K562 (cell line): ENCODE results near the gene TMEM222. TPM values are rescaled to one million over a fixed set of nuclear protein-coding genes. Genes with fewer than 3 reads are reported as not detected.
A peak's percentile ranks its signal among the peaks of the same experiment; 100 is the strongest.

Experiments
- ATAC-seq: fragments of 200-7000 bp; cut with Tn5 transposase; 3 replicates; pipeline ENCODE4 v1.9.1; 2020; ENCODE audit warnings: moderate library complexity
- BruUV-seq: library from RNA; stranded (reverse); fragments of 400-500 nt; replicated peaks from 2 replicates; lab custom pipeline; 2021; lab: Mats Ljungman, UMichigan
- CTCF ChIA-PET: fragments of 300-600 bp; formaldehyde crosslinking; extraction: SDS; loops from one replicate; lab custom pipeline; 2021; ENCODE audit warnings: low intra/inter-chr PET ratio; lab: Yijun Ruan, JAX
- POLR2A ChIA-PET: fragments of 300-600, 350-650 bp; sonication (Branson Sonifier 250); formaldehyde crosslinking; extraction: SDS; loops from one replicate; lab custom pipeline; 2021; ENCODE audit warnings: antibody characterized with exemption, inconsistent platforms; lab: Yijun Ruan, JAX
- DNase-seq, 4 experiments: peaks; one replicate each; pipeline versions ENCODE4 v3.0.0 to v3.0.0-alpha.2; 2011 to 2018; ENCODE audit warnings: low spot score in 3 of 4, mixed read lengths in 3 of 4; ENCODE audit errors: extremely low read depth in 1 of 4
- FAIRE-seq: peaks from 2 replicates; lab custom pipeline; 2011; peaks lifted over from hg19 to GRCh38; lab: Jason Lieb, UNC
- H2AFZ ChIP-seq: 2 replicates; pipeline ENCODE4 v1.6.0; 2011; ENCODE audit warnings: low read depth, low read length, control low read depth, inconsistent platforms
- H3K27ac ChIP-seq: fragments of 200-600 bp; 3 replicates; pipeline ENCODE4 v1.8.0; 2011; ENCODE audit warnings: low read depth, mild to moderate bottlenecking, control low read depth, inconsistent platforms, low read length, moderate library complexity, mixed read lengths; ENCODE audit errors: extremely low read depth
- H3K27me3 ChIP-seq, 2 experiments: fragments of 300-600 bp in 1 of 2; 2 replicates in 1 of 2; 3 replicates in 1 of 2; pipeline versions ENCODE4 v1.6.0 to v1.8.0; 2011; ENCODE audit warnings: inconsistent platforms in 2 of 2, low read length in 2 of 2, mild to moderate bottlenecking in 1 of 2, mixed read lengths in 1 of 2, moderate library complexity in 1 of 2; ENCODE audit not compliant: control insufficient read depth in 2 of 2, insufficient read depth in 2 of 2
- H3K36me3 ChIP-seq: fragments of 300-600 bp; 3 replicates; pipeline ENCODE4 v1.8.0; 2011; ENCODE audit warnings: mild to moderate bottlenecking, low read length, inconsistent platforms; ENCODE audit not compliant: control insufficient read depth, insufficient read depth
- H3K4me1 ChIP-seq, 2 experiments: fragments of 200-600 bp in 1 of 2; replicated peaks in 1 of 2; 2 replicates in 1 of 2; 3 replicates in 1 of 2; pipeline versions ENCODE4 v1.5.1 to v1.8.0; 2011; ENCODE audit warnings: inconsistent platforms in 2 of 2, low read length in 2 of 2, mild to moderate bottlenecking in 1 of 2, mixed read lengths in 1 of 2, moderate library complexity in 1 of 2; ENCODE audit not compliant: control insufficient read depth in 2 of 2, insufficient read depth in 2 of 2
- H3K4me2 ChIP-seq: 2 replicates; pipeline ENCODE4 v1.6.1; 2011; ENCODE audit warnings: low read length, control low read depth, inconsistent platforms, mixed read lengths; ENCODE audit not compliant: insufficient read depth
- H3K4me3 ChIP-seq: fragments of 200-600 bp; sonication (generic), shearing (Covaris generic); 2 replicates; pipeline ENCODE4 v1.5.1; 2016; ENCODE audit warnings: control low read depth, inconsistent platforms
- H3K79me2 ChIP-seq: fragments of 200-600 bp; 3 replicates; pipeline ENCODE4 v1.8.0; 2011; ENCODE audit warnings: low read length, inconsistent platforms; ENCODE audit not compliant: control insufficient read depth, insufficient read depth
- H3K9ac ChIP-seq, 2 experiments: 2 replicates each; pipeline versions ENCODE4 v1.6.0 to v1.6.1; 2011; ENCODE audit warnings: low read depth in 2 of 2, low read length in 2 of 2, control low read depth in 1 of 2, inconsistent platforms in 1 of 2, mild to moderate bottlenecking in 1 of 2, mixed read lengths in 1 of 2; ENCODE audit not compliant: insufficient read depth in 1 of 2
- H3K9me1 ChIP-seq: one replicate; pipeline ENCODE4 v1.6.0; 2011; ENCODE audit warnings: inconsistent platforms, mild to moderate bottlenecking, low read length, moderate library complexity; ENCODE audit not compliant: control insufficient read depth, insufficient read depth
- H3K9me3 ChIP-seq: replicated peaks from 2 replicates; pipeline ENCODE4 v1.5.1; 2011; ENCODE audit warnings: low read depth, low read length, inconsistent platforms; ENCODE audit not compliant: control insufficient read depth, insufficient read depth
- H4K20me1 ChIP-seq: replicated peaks from 2 replicates; pipeline ENCODE4 v1.6.1; 2011; ENCODE audit warnings: low read length, inconsistent platforms, mixed read lengths; ENCODE audit not compliant: control insufficient read depth, insufficient read depth
- E2F3 ChIP-seq: fragments of 250-450 bp; sonication (Bioruptor Pico); IDR thresholded peaks from 2 replicates; pipeline ENCODE4 v1.4.0; 2020; ENCODE audit warnings: mild to moderate bottlenecking
- ZKSCAN1 ChIP-seq: fragments of 150-350 bp; IDR thresholded peaks from 2 replicates; pipeline ENCODE4 v1.6.1; 2016; ENCODE audit warnings: low read depth, low read length
- WGBS: fragments of 100-300 bp; shearing (Covaris generic); methylation state at CpG from one replicate; pipeline ENCODE4 v1.1.6; 2016; ENCODE audit warnings: low coverage, mixed read lengths; ENCODE audit not compliant: insufficient coverage; ENCODE audit errors: missing lambda C conversion rate; 5-methylcytosine and 5-hydroxymethylcytosine counted together
- in situ Hi-C: fragments of 300-500 bp; cut with MboI; formaldehyde crosslinking; loops from 4 replicates; pipeline ENCODE4 v1.15.0; 2018; ENCODE audit warnings: inconsistent platforms, mixed read lengths
- intact Hi-C: fragments of 100-400 bp; cut with micrococcal nuclease; formaldehyde crosslinking; loops from 2 replicates; pipeline ENCODE4 v1.14.2; 2022
- polyA plus RNA-seq, 8 experiments: library from polyadenylated mRNA; depleted of rRNA in 4 of 8; stranded (reverse) in 5 of 8; unstranded in 3 of 8; fragments of >200 nt; fragmentation: Nextera tagmentation in 2 of 8; fragmentation: Illumina TruSeq in 1 of 8; extraction: Ambion mirVana in 2 of 8; extraction: Trizol in 1 of 8; gene quantifications; 2 replicates each; pipeline versions ENCODE4 v1.2.1 to v1.2.3, GENCODE V29; 2011 to 2014; ENCODE audit warnings: inconsistent platforms in 1 of 8, missing spikeins in 1 of 8
- total RNA-seq, 7 experiments: library from RNA; depleted of rRNA in 6 of 7; stranded (reverse); fragments of >200 nt in 6 of 7; fragmentation: Illumina TruSeq in 2 of 7; extraction: Trizol in 2 of 7; gene quantifications; 2 replicates each; pipeline versions ENCODE4 v1.2.1 to v1.2.3, GENCODE V29; 2011 to 2021; ENCODE audit warnings: low replicate concordance in 1 of 7

TMEM222 gene
- total and polyA plus RNA-seq, 9 of the 15 experiments (the other 6 are each of a cell fraction or from before 2014, with no cell fraction given) = 6.9 to 48.0 (median 32.8) TPM

DNA sequence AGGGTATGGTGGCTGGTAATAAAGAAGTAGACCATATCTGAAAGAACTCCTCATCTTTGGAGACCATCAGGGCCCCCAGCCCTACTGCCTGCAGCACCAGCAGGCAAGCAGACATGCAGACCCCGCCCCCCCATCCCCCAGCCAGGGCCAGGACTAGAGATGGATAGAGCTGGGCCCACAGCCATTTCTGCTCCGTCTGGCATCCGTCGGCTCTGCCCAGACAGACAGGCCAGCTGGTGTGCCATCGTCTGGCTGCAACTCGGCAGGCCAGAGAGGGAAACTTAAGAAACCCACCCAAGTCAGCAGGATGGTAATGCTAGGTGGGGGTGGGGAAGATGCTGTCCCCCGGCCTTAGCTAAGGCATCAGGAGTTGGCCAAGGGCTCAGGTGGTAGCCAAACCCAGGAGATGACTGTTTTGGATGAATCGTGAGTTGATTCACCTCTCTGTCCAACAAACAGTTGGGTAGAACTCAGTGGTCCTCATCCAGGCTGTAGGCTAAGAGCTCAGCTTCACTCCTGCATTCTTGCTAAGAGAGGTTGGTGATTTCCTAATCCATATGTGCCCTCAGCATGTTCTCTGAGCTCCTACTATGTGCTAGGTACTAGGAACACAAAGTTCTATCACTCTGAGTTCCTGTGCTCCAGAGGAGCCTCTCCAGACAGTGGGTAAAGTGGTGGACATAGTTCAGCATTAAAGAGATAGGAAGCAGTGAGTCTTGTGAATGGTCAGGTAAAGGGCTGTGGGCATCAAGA lies 23.2 kb upstream of the TMEM222 start:
- Histone ChIP-seq H3K27ac (no peak overlapping the region), H3K79me2 (no peaks in the 10 kb centered on the region), H3K4me2 (no peak overlapping the region), H3K36me3 (peaks cover 43% of the 10 kb centered on the region; the same call in 2 of the 3 replicates), H3K9ac (no peak overlapping the region), H3K27me3 (no peaks in the 10 kb centered on the region), H3K4me3 (no peak overlapping the region), H3K9me1 (peaks cover 3% of the 10 kb centered on the region), H4K20me1 (0 out of 2 replicates have a peak, but pooled peaks cover 7% of the 10 kb centered on the region), H2AFZ (no peak overlapping the region), H3K4me1 (peaks cover 0 to 7% of the 10 kb centered on the region in 2 experiments; a peak in 2 of 5 replicates), H3K9me3 (no peaks in the 10 kb centered on the region)
- FAIRE-seq (no peak), DNase-seq (no peak), ATAC-seq (no peak)
- intact Hi-C loops = loop anchor here (5.0 kb wide), 3 partner anchors 252 to 363 kb away; no protein-coding TSS in a partner anchor
- in situ Hi-C loops = no loop called here
- no TSS peak for BruUV-seq
- 58% methylated on average over 7 of the region's 8 CpGs for WGBS
- CTCF ChIA-PET = interaction anchor here (0.7 kb wide), 1 partner anchor 308 kb away, joined by 3 read pairs; no protein-coding TSS in a partner anchor
- POLR2A ChIA-PET = interaction anchor here (0.7 to 1.3 kb wide), 5 partner anchors 11 to 298 kb away, joined by 3 to 4 read pairs (median 3); no protein-coding TSS in a partner anchor
- TF ChIP-seq ZKSCAN1 = peak; percentile 79
- no peak for TF ChIP-seq E2F3 (CRISPR knock-in tag)
- TF ChIP-seq, all 486 proteins: peak for 1
